ENCODE measurements around the gene DNAJC24.

DNAJC24 gene

DNA sequence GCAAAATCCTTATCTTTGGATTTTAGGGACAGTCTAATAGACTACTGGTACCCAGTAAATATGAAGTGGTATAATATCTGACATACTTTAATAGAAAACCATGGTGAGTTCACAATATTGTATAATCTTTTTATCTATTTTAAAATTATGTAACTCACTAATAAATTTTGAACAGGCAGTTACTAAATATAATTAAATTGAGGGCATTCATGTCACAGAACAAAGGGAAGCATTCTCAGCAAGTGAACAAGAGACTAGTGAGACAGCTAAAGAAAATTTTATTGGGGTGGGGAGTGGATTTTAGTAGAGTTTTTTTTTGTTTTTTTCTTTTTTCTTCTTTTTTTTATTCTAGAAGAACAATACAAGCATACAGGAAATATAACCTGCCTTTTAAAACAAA lies 55.0 kb downstream of the DNAJC24 start:
- H3K27ac ChIP-seq = no peak overlapping the region
- TF ChIP-seq, protein P1, sequence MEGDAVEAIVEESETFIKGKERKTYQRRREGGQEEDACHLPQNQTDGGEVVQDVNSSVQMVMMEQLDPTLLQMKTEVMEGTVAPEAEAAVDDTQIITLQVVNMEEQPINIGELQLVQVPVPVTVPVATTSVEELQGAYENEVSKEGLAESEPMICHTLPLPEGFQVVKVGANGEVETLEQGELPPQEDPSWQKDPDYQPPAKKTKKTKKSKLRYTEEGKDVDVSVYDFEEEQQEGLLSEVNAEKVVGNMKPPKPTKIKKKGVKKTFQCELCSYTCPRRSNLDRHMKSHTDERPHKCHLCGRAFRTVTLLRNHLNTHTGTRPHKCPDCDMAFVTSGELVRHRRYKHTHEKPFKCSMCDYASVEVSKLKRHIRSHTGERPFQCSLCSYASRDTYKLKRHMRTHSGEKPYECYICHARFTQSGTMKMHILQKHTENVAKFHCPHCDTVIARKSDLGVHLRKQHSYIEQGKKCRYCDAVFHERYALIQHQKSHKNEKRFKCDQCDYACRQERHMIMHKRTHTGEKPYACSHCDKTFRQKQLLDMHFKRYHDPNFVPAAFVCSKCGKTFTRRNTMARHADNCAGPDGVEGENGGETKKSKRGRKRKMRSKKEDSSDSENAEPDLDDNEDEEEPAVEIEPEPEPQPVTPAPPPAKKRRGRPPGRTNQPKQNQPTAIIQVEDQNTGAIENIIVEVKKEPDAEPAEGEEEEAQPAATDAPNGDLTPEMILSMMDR (conservative IDR thresholded peaks at IDR 0.05) = no peak

GRCh38 chr11:31433851-31434250 lies 64.2 kb downstream of the DNAJC24 start:
- TF ChIP-seq, protein P1 (conservative IDR thresholded peaks at IDR 0.05) = no peak

GRCh38 chr11:31437742-31438435 lies 68.2 kb downstream of the DNAJC24 start:
- no peak overlapping the region for H3K27ac ChIP-seq
- TF ChIP-seq, protein P1 (conservative IDR thresholded peaks at IDR 0.05) = no peak

More at GRCh38 chr11:31433851-31434250, 64.2 kb downstream of the DNAJC24 start:
- H3K27ac ChIP-seq = no peak overlapping the region

DNA sequence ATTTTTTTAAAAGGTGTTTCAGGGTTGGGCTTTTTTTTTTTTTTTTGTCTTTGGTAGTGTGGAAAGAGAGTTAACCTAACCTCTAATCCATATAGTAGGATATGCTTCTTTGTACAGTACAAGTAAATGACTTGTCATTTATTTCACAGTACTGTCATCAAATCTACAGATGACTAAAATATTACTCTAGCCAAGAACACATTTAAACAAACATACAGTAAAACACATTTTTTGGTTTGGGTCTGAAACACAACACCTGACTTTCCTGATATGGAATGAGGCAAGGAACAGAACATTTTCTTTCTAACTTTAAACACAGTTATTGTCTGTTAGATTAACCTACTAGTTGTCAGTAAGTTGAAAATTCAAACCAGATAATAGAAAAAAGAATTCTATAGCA lies 71.6 kb downstream of the DNAJC24 start:
- TF ChIP-seq, protein P1 (conservative IDR thresholded peaks at IDR 0.05) = no peak
- H3K27ac ChIP-seq = no peak overlapping the region

DNA sequence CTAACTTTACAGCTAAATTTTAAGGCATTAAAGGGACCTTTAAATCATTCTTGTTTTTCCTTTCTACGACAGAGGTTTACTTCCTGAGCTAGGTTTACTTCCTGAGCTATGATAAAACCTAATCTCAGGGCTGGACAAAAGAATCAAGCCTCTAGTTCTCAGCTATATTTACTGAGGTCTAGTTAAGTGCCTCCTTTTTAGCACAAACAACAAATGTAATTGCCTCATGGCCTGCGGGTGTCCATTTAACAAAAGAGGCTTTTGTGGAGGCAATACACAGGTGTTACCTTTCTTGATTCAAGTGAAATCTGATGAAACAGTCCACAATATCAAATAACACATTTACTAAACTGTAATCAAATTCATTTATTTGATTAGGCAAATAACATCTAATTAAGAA lies 72.4 kb downstream of the DNAJC24 start:
- H3K27ac ChIP-seq = no peak overlapping the region
- TF ChIP-seq, protein P1 (conservative IDR thresholded peaks at IDR 0.05) = no peak

DNA sequence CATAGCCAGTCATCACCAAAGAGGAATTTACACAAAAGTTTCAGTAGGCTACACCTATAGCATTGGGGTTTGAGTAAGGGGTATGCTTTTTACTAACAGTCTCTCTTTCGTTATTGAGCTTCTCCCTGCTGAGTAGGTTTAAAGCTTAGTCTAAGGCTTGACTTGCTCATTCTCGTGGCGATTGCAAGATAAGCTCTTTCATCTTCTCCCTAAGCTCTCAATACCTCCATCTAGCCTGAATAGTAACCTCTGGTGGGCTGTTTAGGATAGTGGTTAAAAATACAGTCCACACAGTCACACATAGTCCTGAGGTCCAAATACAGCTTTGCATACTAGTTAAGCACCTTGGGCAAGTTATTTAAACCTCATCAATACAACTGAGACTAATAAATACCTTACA lies 74.1 kb downstream of the DNAJC24 start:
- H3K27ac ChIP-seq = no peak overlapping the region
- TF ChIP-seq, protein P1 (conservative IDR thresholded peaks at IDR 0.05) = no peak

- no peak overlapping the region for H3K27ac ChIP-seq
- TF ChIP-seq, protein P1 (conservative IDR thresholded peaks at IDR 0.05) = no peak
These were observed 76.0 kb downstream of the DNAJC24 start for GRCh38 chr11:31445621-31446020.

Measured in VCaP (cell line).